Measurements from ENCODE around the gene MAPK9. TPM values are rescaled to one million over a fixed set of nuclear protein-coding genes. Genes with fewer than 3 reads are reported as not detected.

MAPK9 gene
- total RNA-seq, 1 donor = 33.2 TPM

DNA sequence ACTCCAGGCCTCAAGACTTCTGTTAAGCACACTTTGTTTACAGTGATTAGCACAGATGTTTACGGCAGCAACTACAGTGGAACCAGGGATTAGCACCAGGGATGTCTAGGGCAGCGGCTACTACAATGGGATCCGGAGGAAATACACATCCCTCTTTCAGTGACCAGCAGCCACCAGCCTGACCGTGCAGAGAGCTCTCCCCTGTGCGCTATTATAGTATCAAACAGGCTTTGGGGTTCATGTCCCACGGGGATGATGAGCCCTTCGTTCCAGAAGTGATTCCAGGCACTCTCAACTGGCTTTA is 39.7 kb upstream of the MAPK9 start:
- peak; percentile 88 for DNase-seq (ENCODE audit: low read depth)
- TF ChIP-seq, protein P1, sequence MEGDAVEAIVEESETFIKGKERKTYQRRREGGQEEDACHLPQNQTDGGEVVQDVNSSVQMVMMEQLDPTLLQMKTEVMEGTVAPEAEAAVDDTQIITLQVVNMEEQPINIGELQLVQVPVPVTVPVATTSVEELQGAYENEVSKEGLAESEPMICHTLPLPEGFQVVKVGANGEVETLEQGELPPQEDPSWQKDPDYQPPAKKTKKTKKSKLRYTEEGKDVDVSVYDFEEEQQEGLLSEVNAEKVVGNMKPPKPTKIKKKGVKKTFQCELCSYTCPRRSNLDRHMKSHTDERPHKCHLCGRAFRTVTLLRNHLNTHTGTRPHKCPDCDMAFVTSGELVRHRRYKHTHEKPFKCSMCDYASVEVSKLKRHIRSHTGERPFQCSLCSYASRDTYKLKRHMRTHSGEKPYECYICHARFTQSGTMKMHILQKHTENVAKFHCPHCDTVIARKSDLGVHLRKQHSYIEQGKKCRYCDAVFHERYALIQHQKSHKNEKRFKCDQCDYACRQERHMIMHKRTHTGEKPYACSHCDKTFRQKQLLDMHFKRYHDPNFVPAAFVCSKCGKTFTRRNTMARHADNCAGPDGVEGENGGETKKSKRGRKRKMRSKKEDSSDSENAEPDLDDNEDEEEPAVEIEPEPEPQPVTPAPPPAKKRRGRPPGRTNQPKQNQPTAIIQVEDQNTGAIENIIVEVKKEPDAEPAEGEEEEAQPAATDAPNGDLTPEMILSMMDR (IDR thresholded peaks at IDR 0.05; ENCODE audit: insufficient read depth, low read depth, low read length) = no peak

DNA sequence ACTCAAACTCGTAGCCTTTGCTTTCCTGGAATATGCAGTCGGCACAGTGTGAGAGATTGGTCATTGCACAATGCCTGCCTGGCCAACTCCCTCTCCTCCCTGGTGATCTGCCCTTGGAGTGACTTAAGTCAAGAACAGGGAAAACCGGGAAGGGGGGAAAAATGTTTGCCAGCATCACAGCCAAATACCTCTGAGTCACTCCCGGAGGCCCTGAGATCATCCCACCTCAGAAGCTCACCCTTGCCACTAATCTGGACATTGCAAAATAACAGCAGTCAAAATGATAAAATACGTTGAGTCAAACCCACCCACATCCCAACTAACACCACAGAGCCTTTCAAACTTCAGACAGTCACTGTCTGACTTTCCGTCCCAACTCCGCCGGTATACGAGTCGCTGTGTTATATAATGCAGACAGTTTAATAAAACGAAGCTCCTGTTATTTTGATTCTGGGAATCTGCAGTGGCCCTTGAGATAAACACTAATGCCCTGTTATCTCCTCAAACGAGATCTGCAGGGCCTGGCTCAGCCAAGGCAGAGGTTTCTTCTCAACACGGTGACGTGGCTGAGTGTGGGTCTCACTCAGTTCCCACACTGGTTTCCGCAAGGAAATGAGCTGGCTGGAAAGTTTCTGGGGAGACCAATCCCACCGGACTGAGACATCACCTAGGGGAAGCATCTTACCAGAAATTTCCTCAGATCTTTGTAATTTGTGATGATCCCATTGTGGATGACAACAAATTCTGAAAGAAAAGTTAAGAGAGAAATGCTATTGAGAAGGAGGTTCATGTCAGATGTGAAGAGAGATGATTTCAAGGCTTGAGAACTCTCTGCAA is 39.1 kb upstream of the MAPK9 start:
- peak; percentile 100 for DNase-seq (ENCODE audit: low read depth)
- peak overlapping the region; percentile 3 for H3K4me3 ChIP-seq (ENCODE audit: low read depth, low read length)
- TF ChIP-seq, protein P1 (IDR thresholded peaks at IDR 0.05; ENCODE audit: insufficient read depth, low read depth, low read length) = no peak

More for the DNA sequence above, 39.7 kb upstream of the MAPK9 start:
- H3K4me3 ChIP-seq (ENCODE audit: low read depth, low read length) = no peak overlapping the region

DNA sequence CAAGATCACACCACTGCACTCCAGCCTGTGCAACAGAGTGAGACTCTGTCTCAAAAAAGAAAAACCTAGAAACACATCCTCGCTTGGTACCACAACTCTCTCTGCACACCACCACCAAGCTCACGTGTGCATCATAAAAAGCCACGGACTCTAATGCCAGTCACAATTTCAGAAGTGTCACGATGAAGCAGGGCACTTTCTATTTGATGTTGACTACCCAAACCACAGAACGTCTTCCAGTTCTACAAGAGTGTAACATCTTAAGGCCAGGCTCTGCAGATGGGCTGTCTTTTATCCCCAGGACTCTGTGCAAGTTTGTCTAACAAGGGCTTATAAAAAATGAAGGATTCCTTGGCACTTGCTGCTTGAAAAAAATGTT is 38.4 kb upstream of the MAPK9 start:
- H3K4me3 ChIP-seq (ENCODE audit: low read depth, low read length) = peak overlapping the region; percentile 0
- TF ChIP-seq, protein P1 (IDR thresholded peaks at IDR 0.05; ENCODE audit: insufficient read depth, low read depth, low read length) = no peak
- DNase-seq (ENCODE audit: low read depth) = no peak

DNA sequence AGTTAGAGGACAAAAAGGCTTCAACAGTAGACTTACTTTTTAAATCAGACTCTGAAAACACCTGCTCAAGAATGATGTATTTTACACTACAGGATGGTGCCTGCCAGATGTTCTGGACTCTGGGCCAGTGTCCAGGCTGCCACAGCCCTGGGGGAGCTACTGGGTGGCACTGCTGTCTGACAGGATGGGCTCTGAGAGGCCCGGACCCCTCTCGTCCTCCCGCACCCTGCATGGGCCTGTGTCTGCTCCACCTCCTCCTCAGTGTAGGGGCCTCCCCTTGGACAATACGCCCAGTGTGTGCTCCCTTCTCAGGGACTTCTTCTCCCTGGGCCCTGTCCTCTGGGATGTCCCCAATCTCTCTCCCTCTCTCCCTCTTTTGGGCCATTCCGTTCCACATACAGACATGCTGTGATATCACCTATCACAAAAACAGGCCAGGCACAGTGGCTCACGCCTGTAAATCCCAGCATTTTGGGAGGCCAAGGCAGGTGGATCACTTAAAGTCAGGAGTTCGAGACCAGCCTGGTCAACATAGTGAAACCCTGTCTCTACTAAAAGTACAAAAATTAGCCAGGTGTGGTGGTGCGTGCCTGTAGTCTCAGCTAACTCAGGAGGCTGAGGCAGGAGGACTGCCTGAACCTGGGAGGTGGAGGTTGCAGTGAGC is 37.9 kb upstream of the MAPK9 start:
- no peak for DNase-seq (ENCODE audit: low read depth)
- TF ChIP-seq, protein P1 (IDR thresholded peaks at IDR 0.05; ENCODE audit: insufficient read depth, low read depth, low read length) = no peak
- no peak overlapping the region for H3K4me3 ChIP-seq (ENCODE audit: low read depth, low read length)

DNA sequence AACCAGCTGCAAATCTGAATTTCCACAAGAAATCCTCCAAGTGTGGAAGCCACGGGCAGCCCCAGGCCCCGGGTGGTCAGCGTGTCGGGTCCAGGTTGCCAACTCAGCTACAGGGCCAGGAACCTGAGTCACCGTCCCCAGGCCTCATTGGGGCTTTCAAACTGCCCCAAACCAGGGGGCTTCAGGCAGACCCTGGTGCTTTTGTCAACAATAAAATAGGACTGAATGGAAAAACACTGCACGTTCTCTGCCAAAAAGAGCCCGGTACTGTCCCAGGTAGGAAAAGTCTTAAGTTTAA is 37.2 kb upstream of the MAPK9 start:
- TF ChIP-seq, protein P1 (IDR thresholded peaks at IDR 0.05; ENCODE audit: insufficient read depth, low read depth, low read length) = no peak
- no peak overlapping the region for H3K4me3 ChIP-seq (ENCODE audit: low read depth, low read length)
- DNase-seq (ENCODE audit: low read depth) = no peak

DNA sequence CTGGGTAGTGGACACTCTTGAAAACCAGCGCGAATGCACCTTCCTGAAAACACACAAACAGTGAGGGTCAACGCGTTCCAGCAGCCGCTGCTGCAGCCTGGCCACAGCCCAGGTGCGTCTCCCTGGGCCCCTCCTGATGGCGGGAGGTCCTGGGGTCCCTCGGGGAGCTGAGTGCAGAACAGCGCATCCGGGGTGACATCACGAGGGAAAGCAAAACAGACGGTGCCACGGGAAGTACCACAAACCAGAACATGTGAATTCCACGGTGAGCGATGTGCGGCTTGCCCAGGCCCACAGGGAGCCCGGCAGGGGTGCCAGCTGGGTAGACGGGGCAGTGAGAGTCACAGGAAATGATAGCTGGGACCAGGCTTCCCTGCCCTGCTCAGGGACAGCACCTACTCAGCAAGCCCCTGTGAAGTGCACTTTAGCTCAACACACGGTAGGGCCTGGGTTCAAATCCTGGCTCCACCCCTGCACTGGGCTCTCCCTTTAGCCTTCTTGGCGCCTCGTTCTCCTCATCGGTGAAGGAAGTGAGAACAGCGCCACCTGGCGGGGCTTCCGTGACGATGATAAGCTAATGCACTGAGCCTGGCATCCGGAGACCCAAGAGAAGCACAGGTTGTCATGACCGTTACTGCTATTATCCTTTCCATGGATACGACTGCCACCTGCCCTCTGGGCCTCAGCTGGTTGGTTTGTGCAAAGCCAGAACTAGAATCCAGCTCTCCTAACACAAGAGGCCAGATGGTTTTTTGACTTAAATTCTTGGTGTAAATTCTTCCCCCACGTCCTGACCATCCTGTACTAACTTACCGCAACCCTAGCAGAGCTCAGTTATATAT is 36.6 kb upstream of the MAPK9 start:
- peak; percentile 77 for DNase-seq (ENCODE audit: low read depth)
- H3K4me3 ChIP-seq (ENCODE audit: low read depth, low read length) = no peak overlapping the region
- TF ChIP-seq, protein P1 (IDR thresholded peaks at IDR 0.05; ENCODE audit: insufficient read depth, low read depth, low read length) = peak; percentile 76

Measured in fibroblast of villous mesenchyme (primary cell).